ENCODE results near the gene C7orf33. TPM values are rescaled to one million over a fixed set of nuclear protein-coding genes. Genes with fewer than 3 reads are reported as not detected.

Gene C7orf33
- total RNA-seq, 1 experiment from 2014 or later: not detected

DNA sequence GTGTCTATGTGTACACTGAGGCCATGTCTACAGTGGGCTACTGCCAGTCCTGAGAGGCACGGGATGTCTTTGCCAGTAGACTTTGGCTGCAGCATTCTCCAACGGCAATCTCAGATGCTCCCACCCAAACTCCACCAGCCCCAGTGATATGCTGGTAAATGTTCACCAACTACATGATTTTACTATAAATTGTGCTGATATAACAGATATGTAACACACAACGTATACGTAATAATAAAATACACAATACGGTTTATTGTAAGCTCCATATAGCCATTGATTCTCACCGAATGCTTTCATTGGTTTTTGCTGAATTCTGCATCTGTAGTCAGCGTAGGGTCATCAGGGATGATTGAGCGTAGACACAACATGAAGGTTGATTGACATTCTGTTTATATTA lies 47.3 kb upstream of the C7orf33 start:
- Histone ChIP-seq H4K5ac (ENCODE audit: insufficient read length, low read depth, low read length) (no peak overlapping the region), H2BK5ac (ENCODE audit: insufficient read length, low read length) (no peak overlapping the region), H4K91ac (ENCODE audit: insufficient read length, low read depth, low read length) (no peak overlapping the region), H2BK120ac (ENCODE audit: low read depth, low read length, poor library complexity, severe bottlenecking) (no peak overlapping the region), H3K4ac (ENCODE audit: low read depth, low read length) (no peak overlapping the region), H2BK20ac (ENCODE audit: low read depth, low read length, poor library complexity, severe bottlenecking) (no peak overlapping the region), H4K20me1 (ENCODE audit: control insufficient read depth, insufficient read depth, insufficient read length) (no peaks in the 10 kb centered on the region), H3K23ac (ENCODE audit: insufficient read length, low read depth, low read length) (no peak overlapping the region), H3K4me2 (ENCODE audit: insufficient read depth, insufficient read length, low read length) (no peak overlapping the region), H3K9ac (ENCODE audit: extremely low read depth, insufficient read length, low read length) (no peak overlapping the region), H3K4me1 (ENCODE audit: insufficient read depth, low read length) (no peaks in the 10 kb centered on the region), H2BK15ac (ENCODE audit: low read depth, low read length) (no peak overlapping the region), H3T11ph (ENCODE audit: low read length) (no peak overlapping the region), H2AFZ (ENCODE audit: low read length) (no peak overlapping the region), H4K8ac (replicated peaks; ENCODE audit: insufficient read length, low read depth, low read length) (no peak overlapping the region), H2AK5ac (ENCODE audit: insufficient read length, low read length) (no peak overlapping the region), H3K27ac (ENCODE audit: insufficient read length, low read depth, low read length) (no peak overlapping the region), H3K79me2 (ENCODE audit: insufficient read depth, low read length) (no peaks in the 10 kb centered on the region), H3K79me1 (ENCODE audit: insufficient read depth, low read depth, low read length, poor library complexity, severe bottlenecking) (no peaks in the 10 kb centered on the region), H3K27me3 (ENCODE audit: insufficient read depth, low read length) (no peaks in the 10 kb centered on the region), H3K18ac (ENCODE audit: insufficient read length, low read depth, low read length) (no peak overlapping the region), H2BK12ac (ENCODE audit: insufficient read length, low read depth, low read length) (no peak overlapping the region), H3K23me2 (ENCODE audit: insufficient read length, low read depth, low read length, poor library complexity, severe bottlenecking) (no peaks in the 10 kb centered on the region), H3K56ac (ENCODE audit: insufficient read length, low read depth, low read length) (no peak overlapping the region), H3K14ac (ENCODE audit: insufficient read depth, low read length) (no peak overlapping the region; the same call in 1 of the 2 replicates), H3K9me3 (ENCODE audit: control insufficient read depth, low read depth, low read length) (no peaks in the 10 kb centered on the region)
- no peak overlapping the region for H3K27ac Mint-ChIP-seq
- no CpG with 5 or more reads among the region's 8 CpGs for WGBS (ENCODE audit: extremely low coverage, insufficient read length, low lambda C conversion rate)
- H3K4me3 Mint-ChIP-seq: no peak overlapping the region
- TF ChIP-seq, protein P1, sequence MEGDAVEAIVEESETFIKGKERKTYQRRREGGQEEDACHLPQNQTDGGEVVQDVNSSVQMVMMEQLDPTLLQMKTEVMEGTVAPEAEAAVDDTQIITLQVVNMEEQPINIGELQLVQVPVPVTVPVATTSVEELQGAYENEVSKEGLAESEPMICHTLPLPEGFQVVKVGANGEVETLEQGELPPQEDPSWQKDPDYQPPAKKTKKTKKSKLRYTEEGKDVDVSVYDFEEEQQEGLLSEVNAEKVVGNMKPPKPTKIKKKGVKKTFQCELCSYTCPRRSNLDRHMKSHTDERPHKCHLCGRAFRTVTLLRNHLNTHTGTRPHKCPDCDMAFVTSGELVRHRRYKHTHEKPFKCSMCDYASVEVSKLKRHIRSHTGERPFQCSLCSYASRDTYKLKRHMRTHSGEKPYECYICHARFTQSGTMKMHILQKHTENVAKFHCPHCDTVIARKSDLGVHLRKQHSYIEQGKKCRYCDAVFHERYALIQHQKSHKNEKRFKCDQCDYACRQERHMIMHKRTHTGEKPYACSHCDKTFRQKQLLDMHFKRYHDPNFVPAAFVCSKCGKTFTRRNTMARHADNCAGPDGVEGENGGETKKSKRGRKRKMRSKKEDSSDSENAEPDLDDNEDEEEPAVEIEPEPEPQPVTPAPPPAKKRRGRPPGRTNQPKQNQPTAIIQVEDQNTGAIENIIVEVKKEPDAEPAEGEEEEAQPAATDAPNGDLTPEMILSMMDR (conservative IDR thresholded peaks at IDR 0.05): no peak
- H3K27me3 Mint-ChIP-seq (ENCODE audit: low read depth): peaks cover 1% of the 10 kb centered on the region; the same call in 1 of the 2 replicates
- no peaks in the 10 kb centered on the region for H3K9me3 Mint-ChIP-seq
- no peak for DNase-seq
- H3K36me3 Mint-ChIP-seq (ENCODE audit: insufficient read depth in 1 of 3, low read depth in 3 of 3): no peaks in the 10 kb centered on the region; a peak in 1 of 7 replicates
- peaks cover 2 to 6% of the 10 kb centered on the region in 2 experiments; a peak in 3 of 4 replicates for H3K4me1 Mint-ChIP-seq

All from H9 (cell line).